HS-5 (cell line): ENCODE measurements around the gene NEDD4.
"Not testable (repeated sequence)": the region's sequence is repeated elsewhere in the genome, so short reads cannot be mapped to it uniquely, and the experiment has no call there.

Source experiments
- DNase-seq: peaks from one replicate; pipeline ENCODE4 v3.0.0-alpha.2; 2012; ENCODE audit warnings: low read depth

Gene NEDD4

DNA sequence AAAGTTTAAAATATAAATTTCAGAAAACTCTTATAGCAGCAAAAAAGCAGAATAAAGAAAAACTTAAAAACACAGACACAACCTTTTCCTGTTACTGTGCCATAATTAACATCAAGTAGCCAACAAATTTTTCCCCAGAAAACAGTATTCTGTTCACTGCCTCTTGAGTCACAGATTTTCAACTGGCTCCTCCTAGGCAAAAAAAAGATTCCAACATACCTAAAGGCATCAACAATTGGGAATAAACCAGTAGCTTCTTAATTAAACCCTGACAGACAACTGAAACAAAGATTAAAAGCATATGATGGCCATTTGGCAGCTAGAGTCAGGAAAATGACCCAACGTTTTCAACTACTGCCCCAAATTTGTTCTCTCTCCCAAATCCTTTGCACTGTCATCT, 10.9 kb upstream of the NEDD4 start:
- DNase-seq = not testable (repeated sequence)

DNA sequence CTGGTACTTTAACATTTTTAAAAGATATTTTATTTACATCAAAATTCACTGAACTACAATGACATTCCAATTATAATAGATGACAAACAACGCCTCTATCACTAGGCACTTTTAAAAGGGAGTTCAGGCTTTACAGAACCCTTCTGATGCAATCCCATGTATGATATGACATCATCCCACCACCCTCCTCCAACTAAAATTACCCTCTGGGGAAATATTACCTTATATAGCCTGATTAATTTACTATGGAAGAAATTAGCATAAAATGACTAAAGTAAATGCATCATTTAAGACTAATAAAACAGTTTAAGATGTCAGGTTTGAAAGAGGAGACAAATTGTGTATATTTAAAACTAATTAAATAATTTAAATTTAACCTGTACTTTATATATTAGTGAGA, 10.4 kb upstream of the NEDD4 start:
- DNase-seq = not testable (repeated sequence)

DNA sequence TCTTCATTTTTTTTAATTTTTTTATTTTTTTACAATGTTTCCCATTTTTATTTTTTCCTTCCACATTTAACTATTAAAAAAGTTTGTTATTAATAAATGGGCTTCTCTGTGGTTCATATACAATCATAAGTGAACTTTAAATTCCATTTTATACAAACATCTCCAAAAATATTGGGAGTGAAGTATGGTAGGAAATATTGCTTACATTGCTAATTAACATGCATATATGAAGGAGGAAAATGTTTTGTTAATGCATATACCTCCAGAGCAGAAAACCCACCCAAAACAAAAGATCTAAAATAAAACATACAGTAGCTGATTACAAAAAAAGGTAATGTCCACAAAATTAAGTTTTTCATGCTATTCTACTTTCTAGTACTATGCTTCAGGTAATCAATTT, 9.9 kb upstream of the NEDD4 start:
- DNase-seq = not testable (repeated sequence)

DNA sequence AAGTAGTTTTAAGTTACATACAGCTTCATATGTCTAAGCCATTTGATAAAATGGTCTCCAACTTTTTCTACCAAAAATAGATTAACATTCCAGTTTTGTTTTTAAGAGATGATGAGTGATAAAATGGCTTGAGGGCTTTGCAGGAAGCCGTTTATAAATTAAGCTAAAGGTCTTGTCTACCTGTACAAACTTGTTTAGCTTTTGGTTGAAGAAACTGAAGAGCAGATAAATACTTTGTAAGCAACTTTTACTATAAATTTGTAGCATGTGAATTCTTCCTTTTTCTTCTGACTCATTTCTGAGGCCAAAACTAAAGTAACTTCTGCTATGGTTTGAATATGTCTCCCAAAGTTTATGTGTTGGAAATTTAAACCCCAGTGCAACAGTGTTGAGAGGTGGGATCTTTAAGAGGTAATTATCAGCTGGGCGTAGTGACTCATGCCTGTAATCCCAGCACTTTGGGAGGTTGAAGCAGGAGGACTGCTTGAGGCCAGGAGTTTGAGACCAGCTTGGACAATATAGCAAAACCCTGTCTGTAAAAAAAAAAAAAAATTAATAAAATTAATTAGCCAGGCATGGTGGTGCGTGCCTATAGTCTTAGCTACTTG, 8.2 kb upstream of the NEDD4 start:
- no peak for DNase-seq

DNA sequence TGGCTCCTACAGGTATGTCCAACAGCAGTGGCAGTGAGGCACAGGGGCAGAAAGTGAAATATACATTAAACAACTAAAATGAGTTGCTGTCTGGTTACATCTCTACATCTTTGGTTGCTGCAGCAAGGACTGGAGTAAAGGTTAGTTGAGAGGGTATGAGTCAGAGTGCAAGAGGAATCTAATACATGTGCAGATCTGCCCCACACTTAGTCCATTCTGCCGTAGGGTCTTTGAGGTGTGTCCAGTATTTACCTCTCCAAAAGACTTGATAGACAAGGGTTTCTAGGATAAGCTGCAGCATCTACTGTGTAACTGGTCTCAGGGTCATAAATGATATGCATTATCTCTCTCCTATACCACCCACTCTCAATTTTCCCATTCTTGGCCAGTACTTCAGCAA, 6.2 kb upstream of the NEDD4 start:
- no peak for DNase-seq

DNA sequence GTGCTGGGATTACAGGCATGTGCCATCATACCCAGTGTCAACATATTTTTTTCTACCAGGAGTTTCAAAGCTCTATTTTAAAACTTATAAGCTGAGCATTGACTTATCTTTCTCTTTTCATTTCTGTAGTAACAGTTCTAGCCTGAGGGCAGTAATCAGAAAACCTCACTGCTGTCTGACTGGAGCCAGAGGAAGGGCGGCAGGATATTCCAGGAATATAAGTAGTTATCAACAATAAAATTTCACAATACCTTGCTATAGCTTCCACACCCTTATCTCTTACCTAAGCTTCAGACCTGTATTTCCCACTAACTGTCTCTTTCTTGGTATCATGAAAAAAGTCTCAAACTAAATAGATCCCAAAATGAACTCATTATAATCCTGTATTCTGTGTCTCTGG, 5.1 kb upstream of the NEDD4 start:
- DNase-seq = no peak

DNA sequence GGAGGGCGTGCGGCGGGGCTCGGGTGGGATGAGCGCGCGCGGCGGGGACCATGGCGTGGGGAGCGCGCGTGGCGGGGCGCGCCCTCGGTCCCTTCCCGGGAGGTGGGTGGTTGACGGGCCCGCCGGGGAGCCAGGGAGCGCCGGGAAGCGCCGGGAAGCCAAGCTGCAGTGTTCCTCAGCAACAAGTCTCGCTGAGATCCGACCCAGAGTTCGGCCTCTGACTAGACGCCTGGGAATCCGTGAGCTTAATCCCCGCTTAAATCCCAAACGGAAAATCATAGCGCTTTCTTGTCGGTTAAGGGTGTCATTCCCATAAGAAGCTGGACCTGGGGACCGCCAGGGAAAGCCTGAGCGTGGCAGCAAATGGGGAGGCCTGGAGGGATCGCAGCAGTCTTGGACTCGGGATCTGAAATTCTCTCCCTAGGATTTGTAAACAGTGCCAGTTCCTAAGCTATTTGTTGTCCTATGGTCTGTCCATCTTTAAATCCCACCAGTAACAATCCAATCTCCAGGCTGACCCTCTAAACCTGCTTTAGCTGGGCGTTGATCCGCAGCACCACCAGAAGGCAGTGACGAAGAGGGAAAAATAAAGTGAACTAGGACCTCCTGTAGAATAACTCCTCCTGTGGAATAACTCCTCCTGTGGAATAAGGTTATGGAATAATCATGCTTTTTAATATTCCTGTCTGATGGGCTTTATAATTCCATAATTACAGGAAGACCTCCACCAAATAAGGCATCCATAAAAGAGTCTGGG, 570 bp upstream of the NEDD4 start:
- peak; percentile 49 for DNase-seq

DNA sequence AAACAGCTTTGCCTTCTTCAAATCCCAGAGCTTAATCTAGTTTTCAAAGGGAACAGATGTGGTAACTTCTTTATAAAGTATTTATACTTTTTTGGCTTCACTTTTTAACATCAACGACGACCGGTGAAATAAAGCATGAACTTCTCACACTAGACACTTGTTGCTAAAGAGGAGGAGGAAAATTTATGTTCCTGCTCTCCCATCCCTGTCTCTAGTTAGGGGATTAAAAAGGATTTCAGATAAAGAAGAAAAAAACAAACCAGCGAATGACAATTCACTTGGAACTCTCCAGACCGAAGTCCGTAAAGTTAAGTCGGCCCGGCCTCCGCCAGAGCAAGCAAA, 672 bp downstream of the NEDD4 start:
- no peak for DNase-seq

DNA sequence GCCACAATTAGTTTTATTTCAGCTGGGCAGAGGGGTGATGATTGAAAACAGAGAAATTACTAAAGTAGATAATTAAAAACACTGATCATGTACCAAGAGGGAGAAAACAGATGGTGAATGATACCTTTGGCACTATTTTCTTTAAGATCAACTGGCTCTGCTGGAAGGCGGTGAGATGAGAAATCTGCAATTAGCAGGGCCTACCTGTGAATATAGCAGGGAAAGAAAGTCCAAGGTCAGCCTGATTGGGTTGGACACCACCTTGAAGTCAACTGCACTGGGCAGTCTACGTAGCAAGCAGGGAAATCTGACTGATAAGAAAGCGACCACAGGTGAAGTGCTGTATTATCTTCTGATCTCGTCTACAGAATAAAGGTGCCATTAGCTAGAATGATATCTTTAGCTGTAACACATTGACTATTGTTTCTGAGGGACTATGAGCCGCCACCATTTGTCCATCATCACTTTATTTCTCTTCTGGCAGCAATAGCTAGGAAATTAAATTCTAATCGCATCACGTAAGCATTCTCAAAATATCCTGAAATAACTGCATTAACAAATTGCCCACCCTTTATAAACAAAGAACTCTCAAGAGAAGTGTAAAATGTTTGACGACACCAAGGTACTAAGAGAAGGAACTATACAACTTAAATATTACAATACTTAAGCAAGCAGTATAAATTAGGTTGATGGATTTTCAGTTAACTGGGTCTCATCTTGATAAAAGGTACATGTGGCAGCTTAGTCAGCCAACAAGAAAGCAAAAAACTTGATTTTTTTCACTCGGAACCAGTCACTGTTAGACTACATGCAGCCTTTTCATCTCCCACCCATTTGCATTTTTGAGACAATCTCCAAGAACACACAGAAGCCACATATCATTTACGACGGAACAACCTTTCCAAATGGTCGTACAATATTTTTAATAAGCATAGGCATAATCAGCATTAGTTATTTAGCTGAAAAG, 1.3 kb downstream of the NEDD4 start:
- DNase-seq = no peak

DNA sequence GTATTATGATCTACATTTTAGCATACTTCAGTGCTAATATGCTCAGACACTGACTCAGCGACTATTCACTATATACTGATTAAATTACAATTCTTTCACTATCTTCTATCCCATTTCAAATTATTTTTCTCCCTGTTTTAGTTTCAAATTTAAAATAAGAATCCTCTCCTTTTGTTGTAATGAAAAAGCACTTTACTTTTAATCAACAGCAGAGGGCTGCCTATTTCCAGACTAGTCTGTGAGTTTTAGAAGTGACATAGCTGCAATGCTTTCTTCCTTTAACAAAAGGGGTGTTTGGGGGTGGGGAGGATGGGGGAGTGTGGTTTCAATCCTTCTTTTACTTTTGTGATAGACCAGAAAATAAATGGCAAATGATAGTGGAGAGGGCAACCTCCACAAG, 2.4 kb downstream of the NEDD4 start:
- DNase-seq = no peak

DNA sequence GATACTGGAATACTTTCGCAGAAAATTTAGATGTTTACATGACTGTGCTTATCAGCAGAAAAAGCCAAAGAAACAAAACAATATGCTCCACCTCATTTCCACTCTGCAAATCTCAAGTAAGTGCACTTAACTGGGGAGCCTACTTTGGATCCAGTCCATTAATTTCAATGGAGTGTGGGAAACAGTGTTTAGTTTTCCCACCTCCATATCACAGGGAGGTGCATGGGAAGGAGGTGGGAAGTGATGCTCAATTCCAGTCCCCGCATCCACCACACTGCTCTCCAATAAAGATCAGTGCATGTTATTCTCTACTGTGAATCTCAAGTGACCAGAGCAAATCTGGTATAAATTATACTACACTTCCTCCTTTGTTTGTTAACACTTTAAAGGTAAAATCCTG, 2.9 kb downstream of the NEDD4 start:
- DNase-seq = no peak

DNA sequence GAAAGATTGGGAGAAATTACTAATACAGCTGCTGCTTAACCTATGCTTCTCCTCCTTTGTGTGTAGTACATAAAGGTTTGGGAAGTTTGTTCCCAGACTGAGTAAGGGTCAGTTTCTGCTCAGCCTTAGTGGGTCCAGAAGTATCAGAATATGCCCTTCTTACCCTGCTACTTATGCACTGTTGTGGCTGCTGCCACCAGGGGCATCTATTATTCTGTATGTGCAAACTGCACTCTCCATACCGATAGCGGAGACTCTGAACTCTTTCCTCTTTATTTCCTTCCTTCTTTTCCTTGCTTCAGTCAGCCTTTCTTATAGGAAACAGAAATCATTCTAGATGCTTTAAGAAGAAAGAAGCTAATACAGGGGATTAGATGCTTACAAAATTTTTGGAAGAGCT, 4.0 kb downstream of the NEDD4 start:
- no peak for DNase-seq

DNA sequence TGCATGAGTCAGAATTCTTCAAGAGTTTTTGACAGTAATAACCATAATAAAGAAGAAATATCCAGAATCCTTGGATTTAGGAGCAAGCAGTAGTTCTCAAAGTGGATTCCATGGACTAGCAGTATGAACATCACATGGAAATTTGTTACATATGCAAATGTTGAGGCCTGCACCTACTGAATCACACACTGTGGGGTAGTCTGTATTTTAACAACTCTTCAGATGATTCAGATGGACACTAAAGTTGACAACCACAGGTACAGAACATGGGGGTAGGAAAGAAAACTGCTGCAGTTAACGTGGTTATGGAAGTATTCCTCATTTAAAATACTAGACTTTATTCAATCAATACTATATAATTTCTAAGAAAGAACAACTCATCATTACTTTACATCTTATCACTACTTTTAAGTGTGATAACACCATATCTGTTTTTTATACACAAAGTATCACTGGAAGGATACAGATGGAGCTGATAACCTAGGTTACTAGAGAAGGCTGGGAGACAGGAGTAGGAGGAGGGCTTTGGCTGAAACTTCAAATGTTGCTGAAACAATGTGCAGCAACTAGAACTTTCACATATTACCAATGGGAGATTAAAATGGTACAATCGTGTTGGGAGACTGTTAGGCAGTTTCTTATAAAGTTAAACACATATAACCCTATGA, 11.7 kb downstream of the NEDD4 start:
- DNase-seq = no peak

DNA sequence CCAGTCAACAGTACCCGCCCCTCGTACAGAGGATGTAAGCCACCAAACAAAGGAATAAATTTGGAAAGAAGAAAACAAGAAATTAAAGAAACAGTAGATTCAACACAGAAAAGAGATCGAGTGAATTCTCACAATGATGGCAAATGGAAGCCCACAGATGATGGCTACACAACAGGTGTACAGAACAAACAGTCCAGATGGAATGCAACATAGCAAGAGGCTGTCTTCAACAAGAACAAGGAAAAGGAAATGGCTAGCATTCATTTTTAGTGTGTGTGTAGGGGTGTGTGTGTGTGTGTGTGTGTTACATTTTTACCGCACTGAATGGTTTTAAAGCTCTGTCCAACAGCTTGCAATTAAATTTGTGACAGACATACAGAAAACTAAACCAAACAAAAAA, 12.9 kb downstream of the NEDD4 start:
- no peak for DNase-seq

DNA sequence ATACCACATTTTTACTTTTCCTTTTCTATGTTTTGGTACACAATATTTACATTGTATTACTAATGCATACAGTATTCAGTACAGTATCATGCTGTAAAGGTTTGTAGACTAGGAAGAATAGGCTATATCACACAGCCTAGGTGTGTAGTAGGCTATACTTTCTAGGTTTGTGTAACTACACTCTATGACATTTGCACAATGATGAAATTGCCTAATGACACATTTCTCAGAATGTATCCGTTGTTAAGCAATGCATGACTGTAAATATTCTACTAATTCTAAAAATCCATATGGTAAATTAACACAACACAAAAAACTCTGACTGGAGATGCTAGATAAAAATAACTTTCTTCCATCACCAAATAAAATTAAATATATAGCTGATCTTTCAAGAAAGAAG, 16.2 kb downstream of the NEDD4 start:
- no peak for DNase-seq

DNA sequence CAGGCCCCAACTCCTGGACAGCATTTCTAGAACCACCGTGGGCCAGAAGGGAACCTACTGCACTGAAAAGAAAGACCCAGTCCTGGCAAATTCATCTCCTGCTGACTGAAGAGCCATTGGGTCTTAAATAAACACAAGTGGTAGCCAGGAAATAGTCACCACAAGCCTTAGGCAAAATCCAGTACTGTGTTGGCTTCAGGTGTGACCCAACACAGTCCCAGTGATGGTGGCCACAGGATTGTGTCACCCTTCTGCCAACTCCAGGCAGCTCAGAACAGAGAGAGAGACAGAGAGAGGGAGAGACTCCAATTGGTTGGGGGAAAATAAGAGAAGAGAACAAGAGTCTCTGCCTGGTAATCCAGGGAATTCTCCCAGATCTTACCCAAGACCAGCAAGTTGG, 23.1 kb downstream of the NEDD4 start:
- DNase-seq = no peak

DNA sequence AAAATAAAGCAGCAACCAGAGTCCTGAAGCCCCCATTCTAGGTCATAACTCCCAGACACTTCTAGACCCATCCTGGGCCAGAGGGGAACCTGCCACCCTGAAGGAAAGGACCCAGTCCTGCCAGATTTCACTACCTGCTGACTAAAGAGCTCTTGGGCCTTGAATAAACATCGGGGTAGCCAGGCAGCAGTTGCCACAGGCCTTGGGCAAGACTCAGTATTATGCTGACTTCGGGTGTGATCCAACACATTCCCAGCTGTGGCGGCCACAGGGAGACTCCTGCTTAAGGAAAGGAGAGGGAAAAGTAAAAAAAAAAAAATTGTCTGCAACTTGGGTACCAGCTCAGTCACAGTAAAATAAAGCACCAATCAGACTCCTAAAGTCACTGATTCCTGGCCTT, 23.8 kb downstream of the NEDD4 start:
- no peak for DNase-seq

DNA sequence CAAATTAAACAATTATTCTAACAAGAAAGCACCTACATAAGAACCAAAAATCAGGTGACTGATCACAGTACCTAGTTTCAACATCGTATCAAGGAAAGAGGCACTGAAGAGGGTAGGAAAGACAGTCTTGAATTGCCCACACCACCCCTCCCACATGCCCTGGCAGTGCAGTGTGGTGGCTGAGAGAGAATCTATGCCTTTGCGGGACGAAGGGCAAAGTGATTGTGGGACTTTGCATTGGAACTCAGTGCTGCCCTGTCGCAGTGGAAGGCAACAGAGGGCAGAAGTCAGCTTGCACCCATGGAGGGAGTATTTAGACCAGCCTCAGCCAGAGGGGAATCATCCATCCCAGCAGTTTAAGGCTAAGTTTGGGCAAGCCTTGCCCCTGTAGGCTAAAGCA, 24.5 kb downstream of the NEDD4 start:
- DNase-seq = no peak

DNA sequence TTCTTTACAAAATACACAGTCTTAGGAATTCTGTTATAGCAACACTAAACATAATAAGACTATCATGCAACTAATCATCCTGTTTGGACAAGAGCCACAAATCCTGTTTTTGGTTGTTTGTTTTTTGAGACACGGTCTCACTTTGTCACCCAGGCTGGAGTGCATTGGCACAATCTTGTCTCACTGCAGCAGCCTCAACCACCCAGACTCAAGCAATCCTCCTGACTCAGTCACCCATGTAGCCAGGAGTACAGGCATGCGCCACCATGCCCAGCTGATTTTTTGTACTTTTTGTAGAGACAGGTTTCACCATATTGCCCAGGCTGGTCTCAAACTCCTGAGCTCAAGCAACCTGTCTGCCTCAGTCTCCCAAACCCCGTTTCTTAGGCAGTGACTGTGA, 28.3 kb downstream of the NEDD4 start:
- no peak for DNase-seq

DNA sequence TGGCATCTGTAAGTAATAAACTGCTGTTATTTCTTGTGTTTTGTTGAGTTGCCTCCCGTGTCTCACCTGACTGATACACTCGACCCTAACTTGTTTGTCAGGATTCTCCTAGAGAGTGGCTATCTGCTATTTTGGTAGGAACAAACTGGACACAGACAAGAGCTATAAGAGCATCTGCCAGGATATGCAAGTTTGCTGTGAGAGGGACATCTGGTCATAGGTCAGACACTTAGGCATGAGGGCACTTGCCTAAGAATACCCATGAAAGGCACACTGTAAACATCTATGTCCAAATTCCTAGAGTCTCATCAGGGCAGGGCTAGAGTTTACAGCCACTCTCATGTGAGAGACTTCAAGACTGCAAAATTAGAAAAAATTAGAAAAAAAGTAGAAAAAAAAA, 32.5 kb downstream of the NEDD4 start:
- DNase-seq = no peak

DNA sequence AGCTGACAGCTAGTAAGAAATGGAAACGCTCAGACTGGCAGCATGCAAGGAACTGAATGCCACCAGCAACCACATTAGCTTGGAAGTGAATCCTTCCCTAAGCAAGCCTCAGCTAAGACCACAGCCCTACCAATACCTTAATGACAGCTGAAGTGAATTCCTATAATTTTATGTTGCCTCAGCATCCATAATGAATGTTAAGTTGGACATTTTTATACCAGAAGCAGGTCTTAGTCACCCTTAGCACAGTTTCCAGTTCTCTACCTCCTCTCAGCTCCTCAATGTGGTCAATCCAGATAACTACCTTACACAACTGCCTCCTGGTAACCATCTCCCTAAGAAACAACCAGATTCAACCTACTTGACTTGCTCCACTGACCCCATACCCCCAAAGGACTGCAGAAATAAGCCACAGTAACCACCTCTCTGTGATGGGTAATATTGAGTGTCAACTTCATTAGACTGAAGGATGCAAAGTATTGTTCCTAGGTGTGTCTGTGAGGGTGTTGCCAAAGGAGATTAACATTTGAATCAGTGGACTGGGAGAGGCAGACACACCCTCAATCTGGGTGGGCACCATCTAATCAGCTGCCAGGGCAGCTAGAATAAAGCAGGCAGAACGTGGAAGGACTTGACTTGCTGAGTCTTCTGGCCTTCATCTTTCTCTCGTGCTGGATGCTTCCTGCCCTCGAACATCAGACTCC, 33.5 kb downstream of the NEDD4 start:
- DNase-seq = no peak

DNA sequence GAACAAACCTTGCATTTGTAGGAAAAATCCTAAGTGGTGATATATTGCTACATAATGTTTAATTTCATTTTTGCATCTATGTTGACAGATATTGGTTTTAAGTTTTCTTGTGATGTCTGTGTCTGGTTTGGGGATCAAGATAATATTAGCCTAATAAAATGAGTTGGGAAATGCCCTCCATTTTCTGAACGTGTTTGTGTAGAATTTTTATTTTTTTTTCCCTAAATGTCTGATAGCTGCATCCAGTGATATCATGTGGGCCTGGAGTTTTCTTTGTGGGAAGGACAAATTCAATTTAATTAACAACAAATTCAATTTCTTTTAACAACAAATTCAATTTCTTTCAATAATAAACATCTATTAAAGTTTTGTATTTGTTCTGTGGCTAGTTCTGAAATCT, 35.1 kb downstream of the NEDD4 start:
- no peak for DNase-seq
